HG03469 (cell line): ENCODE measurements around the gene GRIK3.
"Not testable (repeated sequence)": the region's sequence is repeated elsewhere in the genome, so short reads cannot be mapped to it uniquely, and the experiment has no call there.

Source experiments
- ATAC-seq: cut with Tn5 transposase; IDR thresholded peaks from one replicate; pipeline ENCODE4 v1.9.1; 2021; ENCODE audit warnings: mild to moderate bottlenecking, moderate library complexity, moderate number of reproducible peaks; ENCODE audit not compliant: unreplicated experiment

GRIK3 gene

DNA sequence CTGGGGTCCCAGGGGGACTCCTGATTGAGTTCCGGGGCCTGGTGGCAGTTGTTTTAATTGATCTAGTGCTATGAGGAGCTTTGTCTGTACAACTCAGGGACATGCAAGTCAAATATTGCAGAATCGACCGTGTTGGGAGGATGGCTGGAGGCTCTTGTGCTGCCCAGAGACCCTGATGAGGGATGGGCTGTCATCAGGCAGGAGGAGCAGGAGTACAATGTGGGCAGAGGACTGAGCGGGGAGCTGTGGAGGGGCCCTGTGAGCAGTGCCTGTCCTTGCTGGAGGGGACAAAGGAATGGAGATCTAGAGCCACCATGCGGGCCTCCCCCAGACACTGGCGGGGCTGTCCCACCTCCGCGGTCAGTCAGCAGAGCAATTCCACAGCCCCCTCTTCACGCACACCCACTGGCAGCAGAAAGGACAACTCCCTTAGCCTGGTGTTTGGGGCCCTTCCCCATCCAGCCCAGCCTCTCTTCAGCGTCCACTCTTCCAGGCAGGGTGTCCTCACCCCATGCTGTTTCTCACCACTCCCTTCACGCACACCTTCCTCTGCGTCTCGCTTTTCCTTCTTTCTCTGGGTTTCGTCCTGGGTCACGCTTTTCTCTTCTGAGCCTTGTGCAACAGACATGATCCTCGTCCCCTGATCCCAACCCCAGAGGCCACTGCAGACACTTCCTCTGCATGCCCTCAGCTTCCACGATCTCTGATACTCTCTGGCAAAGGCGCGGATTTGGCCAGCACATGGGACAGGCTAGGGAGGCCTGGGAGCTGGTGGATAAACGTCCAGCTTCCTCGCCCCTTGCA lies 122.6 kb downstream of the GRIK3 start:
- no peak for ATAC-seq

DNA sequence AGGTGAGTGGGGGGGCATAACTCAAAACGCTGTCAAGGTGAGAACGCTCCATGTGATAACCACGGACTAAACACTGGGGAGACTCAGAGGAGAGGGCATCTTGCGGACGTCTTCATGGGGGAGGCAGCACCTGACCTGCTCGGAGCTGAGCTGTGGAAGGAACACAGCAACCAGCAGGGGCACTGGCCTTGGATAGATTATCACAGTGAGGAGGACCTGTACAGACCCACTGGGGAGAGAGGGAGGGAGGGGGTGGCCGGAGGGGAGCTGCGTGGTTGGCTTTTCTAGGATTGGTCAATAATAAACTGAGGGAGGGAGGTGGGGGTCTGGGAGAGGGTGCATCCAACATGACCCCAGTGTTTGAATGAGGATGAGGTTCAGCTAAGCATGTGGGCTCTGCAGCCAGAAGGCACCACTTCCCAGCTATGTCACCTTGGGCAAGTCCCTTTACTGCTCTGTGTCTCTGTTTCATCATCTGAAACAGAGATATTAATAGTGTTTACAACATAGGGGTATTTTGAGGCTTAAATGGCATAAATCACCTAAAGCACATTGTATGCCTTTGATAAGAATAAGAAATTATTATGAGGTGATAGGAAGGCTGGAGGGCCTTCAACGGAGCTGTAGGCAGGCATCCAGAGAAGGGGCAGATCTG lies 123.3 kb downstream of the GRIK3 start:
- ATAC-seq: no peak

DNA sequence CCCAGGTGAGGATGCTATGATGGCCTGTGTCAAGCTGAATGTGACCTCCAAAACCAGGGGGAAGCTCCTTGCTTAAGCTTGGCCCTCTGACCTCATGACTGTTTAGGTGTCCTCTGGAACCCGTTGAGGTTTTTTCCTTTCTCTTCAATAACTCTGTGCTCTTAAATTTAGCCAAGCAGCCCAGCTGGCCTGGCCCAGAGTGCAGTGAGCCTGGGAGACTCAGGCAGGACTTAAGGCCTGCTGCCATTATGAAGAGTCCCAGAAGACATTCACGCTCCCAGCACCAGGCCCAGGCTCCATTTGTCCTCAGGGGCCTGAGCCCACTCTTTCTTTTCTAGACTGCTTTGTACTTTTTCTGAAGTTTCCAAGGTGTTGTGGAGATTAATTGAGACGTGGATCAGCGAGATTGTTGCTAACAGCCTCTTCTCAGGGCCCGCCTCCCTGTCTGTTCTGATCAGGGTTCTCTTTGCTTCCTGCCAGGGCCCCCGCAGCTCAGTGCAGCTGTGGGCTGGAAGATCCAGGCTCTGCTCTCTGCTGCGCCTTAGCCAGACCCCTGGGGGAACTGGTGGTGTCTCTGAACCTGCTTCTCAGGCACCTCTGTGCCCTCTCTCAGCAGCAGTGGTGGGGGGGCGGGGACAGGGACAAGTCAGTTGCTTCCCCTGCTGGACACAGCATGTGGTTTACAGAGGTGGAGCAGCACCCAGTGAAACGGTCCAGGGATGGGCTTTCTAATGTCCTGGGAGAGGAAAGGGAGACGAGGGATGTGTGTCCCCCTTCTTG lies 124.2 kb downstream of the GRIK3 start:
- ATAC-seq: no peak

DNA sequence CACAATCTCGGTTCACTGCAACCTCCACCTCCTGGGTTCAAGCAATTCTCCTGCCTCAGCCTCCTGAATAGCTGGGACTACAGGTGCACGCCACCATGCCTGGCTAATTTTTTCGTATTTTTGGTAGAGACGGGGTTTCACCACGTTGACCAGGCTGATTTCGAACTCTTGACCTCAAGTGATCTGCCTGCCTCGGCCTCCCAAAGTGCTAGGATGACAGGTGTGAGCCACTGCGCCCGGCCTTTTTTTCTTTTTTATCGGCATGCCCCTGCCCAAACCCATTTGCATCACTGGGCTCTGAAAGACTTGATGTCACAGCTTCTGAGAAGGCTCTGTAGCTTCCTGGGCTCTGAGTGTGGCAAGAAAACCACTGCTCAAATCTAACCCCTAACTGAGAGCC lies 125.0 kb downstream of the GRIK3 start:
- not testable (repeated sequence) for ATAC-seq

DNA sequence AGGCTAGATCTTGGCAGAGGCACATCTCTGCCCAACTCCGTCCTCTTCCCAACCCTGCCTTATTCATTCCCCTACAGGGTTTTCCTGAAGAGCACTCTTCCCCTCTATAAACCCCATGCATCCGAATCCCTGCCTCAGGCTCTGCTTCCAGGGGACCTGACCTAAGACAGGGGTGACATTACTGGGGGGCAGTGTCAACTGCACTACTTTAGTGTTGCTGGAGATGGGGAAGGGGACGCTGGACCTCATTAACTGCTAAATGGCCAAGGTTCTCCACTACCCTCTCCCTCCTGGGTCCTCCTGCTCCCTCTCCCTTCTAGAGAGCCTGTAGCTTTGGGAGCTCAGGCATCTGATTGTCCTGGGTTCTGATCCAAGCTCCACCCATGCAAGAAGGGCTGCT lies 126.2 kb downstream of the GRIK3 start:
- no peak for ATAC-seq

DNA sequence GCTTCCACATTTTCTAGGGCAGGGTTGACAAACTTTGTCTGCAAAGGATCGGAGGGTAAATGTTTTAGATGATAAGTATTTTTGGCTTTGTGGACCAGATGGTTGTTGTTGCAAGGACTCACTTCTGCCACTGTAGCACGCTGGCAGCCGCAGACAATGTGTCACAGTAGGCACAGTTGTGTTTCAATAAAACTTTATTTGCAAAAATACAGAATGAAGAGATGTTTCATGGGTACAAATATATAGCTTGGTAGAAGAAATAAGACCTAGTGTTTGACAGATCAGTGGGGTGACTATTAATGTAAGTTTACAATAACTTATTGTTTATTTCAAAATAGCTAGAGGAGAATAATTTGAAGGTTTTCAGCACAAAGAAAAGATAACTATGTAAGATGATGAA lies 127.8 kb downstream of the GRIK3 start:
- ATAC-seq: no peak

DNA sequence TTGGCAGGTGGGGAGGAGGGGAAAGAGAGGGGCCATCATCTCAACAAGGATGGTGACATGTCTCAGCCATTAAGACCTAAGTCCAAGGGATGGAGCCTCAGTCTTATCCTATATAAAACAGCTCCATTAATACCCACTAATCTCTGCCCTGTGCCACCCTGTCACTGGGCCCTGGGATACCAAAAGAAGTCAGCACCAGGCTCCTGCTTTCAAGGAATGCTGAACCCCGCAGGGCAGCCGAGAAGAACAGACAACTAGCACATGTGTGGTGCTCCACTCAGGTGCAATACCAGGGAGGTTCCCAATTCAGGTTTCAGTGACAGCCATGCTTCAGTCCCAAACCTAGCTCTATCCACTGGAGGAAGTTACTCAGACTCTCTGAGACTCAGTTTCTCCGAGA lies 128.4 kb downstream of the GRIK3 start:
- no peak for ATAC-seq

DNA sequence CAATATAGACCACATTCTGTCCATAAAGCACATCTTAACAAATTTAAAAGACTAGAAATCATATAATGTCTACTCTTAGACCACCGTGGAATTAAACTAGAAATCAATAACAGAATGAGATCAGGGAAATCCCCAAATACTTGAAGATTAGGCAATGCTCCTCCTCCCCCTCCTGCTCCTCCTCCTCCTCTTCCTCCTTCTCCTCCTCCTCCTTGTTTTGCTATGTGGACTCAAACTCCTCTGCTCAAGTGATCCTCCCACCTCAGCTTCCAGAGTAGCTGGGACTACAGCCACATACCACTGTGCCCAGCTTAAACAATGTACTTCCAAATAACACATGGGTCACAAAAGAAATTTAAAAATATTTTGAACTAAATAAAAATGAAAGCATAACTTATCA lies 134.2 kb downstream of the GRIK3 start:
- ATAC-seq: no peak

DNA sequence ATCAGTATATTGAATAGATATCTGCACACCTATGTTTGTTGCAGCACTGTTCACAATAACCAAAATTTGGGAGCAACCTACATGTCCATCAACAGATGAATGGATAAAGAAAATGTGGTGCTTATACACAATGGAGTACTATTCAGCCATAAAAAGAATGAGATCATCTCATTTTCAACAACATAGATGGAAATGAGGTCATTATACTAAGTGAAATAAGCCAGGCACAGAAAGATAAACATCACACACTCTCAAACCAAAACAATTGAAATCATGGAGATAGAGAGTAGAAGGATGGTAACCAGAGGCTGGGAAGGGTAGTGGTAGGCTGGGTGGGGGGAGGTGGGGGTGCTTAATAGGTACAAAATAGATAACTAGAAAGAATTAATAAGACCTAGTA lies 136.5 kb downstream of the GRIK3 start:
- ATAC-seq: not testable (repeated sequence)

DNA sequence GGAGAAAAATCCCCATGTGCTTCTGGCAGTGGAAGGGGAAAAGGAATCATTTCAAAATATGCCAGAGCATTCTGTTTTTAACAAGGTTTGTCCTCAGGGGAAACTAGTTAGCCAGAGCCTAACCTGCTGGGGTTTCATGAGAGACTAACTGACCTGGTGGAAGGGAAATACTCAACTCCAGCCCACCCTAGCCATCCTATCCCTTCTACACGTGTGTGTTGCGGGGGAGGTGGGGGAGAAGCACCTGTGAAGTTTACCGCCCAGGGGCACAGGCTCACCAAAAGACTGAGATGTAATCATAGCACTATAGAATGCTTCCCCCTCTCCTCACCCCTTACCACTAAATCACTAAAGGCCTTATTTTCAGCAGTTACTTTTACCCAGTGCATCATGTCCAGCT lies 139.5 kb downstream of the GRIK3 start:
- no peak for ATAC-seq

DNA sequence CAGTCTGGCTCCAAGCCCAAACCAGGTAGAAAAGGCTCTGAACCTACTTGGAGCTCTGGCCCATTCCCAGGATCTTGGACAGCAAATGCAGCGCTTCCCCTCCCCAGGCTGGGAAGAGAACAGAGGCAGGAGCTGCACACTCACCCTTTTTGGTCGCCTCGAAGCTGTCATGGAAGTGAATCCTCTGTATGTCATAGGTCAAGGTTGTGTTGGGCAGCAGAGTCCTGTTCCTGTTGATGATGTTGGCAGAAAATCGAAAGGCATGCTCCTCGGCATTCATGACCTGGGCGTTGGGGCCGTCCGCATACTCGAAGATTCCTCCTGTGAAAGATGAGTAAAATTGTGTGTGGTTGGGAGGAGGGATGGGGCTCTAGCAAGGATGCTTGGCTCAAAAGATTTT lies 143.5 kb downstream of the GRIK3 start:
- no peak for ATAC-seq

DNA sequence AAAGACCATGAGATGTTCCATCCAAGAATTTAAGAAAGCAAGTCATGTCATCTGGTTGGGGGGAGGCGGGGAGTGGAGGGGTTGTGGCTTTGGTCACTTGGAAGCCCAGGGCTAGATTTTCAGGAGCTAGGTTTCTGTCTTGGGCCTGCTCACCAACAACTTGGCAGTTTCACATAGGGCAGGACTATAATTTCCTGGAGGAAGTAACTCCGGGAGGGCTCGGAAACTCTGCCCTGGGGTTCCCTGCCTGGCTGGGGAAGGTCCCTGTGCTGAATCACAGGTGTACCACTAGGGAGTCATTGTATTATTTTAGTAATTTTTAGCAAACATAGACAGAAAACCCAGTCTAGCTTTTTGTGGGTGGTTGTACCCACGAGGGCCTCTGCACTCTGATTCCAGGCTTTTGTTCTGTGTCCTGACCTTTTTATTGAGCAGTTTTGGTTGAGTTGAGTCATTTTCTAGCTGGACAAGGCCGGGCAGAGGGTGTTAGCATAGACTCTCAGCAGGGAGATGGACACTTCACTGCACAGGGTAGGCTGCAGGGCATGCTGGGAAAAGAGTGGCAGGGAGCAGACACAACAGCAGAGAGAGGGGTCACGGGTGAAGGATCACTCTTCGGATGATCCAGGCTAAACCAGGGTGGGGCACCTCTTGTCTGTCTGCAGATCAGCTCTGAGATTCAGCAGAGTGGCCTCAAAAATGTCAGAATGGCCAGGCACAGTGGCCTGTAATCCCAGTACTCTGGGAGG lies 144.7 kb downstream of the GRIK3 start:
- no peak for ATAC-seq

DNA sequence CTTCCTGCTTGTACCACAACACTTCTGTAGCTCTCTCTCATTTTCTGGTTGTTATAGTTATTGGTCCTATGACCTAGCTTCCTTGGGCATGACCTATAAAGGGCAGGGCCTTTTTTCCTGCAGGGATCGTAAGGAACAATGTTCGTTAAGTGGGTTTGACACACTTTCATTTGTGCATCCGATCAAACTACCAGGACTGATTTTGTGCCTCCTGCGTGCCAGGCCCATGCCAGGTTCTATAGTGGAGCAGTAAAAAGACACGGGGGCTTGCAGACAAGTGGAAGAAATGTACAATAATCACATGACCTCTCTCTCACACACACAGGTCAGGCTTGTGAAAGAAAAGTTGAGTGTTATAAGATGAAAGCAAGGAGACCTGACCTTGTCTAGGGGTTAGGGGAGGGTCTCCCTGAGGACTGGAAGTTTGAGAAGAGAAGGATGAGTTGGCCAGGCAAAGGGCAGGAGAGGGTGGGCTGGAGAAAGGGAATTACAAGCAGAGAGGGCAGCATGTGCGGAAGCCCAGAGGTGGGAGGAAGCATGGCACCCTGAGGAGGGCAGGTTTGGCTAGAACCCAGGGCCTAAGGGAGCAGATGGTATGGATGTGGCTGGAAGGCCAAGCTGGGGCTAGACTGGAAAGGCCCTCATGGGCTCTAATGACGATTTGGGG lies 145.4 kb downstream of the GRIK3 start:
- no peak for ATAC-seq

DNA sequence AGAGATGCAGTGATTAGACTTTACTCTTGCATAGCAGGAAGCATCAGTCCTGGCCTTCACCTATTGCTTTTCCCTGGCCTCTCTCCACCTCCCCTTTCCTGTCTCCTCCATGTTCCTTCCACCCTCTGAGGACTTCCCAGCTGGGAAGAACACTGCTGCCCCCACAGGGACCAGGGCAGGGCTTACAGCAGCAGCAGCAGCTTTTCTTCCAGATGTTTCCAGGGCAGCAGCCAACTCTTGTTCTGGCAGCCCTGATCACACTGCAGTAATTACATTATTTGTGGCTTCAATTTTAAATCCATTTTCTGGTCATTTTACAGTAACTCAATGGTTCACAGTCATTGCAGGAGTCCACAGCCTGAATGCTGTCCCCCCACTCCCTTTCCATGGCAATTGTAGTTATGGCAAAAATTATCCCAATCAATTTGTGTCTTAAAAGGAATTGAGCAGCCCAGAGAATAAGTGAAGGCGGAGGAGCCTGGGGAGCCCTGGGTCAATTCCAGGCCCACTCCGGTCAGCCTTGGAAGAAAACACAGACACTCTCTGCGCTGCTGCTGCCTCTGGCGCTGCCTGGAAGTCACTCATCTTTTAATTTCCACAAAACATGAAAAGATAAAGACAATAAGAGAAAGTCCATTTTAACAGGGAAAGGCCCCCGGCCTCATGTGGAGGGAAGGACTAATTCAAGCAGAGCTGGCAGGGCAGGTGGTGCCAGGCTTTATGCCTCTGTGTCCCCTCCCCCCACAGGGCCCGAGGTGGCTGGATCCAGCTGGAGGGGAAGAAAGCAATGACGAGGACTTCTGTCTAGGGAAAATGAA lies 148.6 kb downstream of the GRIK3 start:
- ATAC-seq: no peak

DNA sequence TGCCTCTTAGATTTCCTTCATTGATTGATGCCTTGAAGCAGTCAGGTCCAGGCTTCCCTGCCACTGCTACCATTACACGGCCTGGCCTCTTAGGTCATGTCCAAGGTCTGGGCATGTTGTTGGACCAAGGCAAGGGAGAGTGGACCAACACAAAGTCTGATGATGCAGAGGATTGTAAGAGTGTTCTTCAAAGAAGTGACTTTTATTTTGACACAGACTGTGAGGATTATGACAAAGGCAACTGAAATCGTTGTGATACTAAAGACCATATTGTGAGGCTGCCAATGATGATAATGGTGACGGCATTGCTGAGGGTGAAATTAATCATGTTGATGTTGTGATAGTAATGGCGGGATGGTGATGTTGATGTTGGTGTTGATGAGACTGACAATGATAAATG lies 149.5 kb downstream of the GRIK3 start:
- no peak for ATAC-seq

DNA sequence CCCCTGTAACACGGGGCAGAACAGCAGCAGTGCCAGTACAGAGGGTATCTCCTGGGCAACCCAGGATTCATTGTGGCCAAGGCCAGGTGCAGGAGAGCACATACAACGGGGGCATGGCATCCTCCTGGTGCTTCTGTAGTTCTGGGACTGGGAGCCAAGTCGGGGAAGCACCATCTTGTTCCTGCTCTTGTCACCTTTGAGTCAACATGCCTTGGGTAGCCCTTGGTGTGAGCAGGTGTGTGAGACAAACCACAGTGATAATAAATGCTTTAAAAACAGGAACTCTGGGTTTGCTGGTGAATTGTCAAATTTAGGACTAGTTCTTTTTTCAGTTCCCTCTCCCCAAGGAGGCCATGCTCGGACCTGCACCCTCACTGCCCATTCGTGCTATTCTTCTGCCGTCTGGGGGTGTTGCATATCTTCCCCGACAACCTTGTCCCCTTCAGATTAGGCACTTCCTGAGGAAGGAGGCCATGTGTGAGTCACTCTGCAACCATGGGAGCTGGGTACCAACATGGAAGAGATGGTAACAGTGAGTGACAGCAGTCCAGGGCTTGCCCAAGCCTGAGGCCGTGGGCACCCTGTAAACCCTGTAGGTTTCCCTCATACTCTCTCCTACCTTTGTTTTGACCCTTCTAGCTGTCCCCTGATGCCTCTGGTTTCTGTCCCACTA lies 150.2 kb downstream of the GRIK3 start:
- no peak for ATAC-seq

DNA sequence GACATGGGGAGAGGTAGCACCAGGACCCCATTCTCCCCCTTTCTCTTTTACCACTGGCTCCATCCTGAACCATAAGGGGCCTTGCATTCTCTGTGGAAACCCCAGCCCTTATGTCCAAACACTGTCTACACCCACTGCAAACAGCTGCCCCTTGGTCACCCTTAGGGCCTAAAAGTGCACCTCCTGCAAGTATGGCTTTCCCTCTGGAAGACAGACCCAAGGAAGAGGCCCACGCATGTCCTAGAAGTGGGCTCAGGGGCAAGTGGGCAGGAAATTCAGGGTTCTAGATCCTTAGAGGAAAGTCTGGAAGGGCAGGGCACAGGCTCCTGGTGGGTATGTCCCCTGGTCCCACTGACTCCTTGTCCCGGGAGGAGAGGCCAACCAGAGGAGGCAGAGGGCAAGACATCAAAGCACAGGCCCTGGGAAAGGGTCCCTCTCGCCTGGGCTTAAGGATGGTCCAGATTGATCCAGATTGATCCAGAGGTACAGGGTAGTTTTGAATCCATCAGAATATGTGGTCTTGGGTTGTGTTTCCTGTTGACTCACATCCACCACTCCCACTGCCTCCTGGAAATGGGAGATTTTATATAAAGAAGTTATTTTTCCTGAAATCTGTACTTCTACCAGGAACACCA lies 150.9 kb downstream of the GRIK3 start:
- ATAC-seq: no peak

DNA sequence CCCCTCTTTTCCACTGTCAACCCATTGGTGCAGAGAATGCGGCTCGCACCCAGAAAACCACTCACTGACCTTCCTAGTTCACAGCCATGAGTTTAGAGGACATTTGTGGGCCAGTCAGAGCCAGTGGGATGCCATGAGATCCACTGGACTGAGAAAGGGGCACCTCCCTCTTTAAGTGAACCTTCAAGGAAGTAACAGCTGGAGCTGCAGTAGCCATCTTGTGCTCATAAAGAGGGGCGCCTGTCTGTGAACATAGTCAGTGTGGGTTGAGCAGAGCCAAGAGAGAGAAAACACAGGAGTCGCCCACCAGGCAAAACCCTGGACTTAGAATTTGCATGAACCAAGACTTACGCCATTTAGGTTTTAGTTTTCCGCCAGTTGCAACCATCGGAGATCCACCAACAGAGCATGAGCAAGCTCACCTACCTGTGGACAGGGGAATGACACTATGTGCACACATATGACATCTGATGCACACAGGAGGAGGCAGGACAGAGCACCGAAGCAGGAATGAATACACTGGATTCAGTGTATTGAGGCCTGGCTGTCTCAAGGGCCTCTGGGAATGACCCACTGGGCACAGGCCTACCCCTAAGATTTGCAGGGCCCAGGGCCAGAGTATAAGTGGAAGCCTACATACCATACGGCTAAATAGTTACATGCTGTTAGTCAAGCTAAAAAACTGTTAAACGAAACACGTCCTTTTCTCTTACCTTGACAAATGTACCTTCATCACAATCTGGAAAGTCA lies 151.6 kb downstream of the GRIK3 start:
- no peak for ATAC-seq
